ENCODE data around the gene ATP6V1F.

The ATP6V1F gene

GRCh38 chr7:128831178-128831993 is 31.3 kb upstream of the ATP6V1F start:
- Mint-ChIP-seq H3K4me3 (no peak overlapping the region), H3K36me3 (ENCODE audit: low read depth) (no peaks in the 10 kb centered on the region), H3K4me1 (ENCODE audit: low read depth) (peaks cover 2% of the 10 kb centered on the region), H3K27ac (no peak overlapping the region), H3K9me3 (no peaks in the 10 kb centered on the region), H3K27me3 (ENCODE audit: low read depth) (peaks cover 54% of the 10 kb centered on the region)
- no peak for DNase-seq (ENCODE audit: low spot score)

DNA sequence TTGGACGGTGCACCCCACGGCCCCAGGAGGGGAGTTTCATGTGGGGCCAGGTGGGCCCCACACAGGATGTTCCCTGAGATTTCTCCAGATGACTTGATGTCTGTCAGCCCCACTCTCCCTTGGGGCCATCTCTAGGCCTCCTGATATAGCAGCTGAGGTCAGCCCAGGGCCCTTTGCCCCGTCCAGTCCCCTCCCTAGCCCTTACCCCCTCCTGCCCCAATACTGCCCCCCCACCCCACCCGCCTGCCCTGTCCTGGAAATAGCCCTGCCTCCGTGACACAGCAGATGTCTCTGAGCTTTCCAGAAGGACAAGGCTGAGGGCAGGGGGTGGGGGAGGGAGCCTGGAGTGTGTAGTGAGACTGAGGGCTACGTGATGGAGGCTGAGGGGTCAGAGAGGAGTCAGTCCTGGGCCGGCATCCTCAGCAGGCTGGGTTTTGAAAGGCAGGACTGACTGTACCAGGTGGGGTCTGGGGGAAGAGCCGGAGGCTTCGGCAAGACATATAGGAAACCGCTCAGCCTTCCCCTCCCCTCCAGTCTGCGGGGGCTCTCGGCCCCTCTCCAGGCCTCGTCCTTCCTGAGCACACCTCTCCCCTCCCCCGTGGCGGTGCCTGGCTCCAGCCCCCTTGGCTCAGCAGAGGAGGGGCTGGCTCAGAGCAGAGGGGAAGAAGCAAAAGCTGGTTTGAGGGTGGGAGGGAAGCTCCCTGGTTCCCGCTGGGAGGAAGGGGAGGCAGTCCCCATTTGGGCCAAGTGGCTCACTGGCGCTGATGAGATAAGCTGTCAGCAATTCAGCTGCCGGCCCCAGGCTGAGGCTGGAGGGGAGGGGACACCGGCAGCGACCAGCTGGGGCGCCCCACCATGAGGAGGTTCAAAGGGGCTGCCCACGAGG is 30.4 kb upstream of the ATP6V1F start:
- Mint-ChIP-seq H3K27me3 (ENCODE audit: low read depth) (peaks cover 47% of the 10 kb centered on the region), H3K9me3 (no peaks in the 10 kb centered on the region)
- DNase-seq (ENCODE audit: low spot score) = no peak

DNA sequence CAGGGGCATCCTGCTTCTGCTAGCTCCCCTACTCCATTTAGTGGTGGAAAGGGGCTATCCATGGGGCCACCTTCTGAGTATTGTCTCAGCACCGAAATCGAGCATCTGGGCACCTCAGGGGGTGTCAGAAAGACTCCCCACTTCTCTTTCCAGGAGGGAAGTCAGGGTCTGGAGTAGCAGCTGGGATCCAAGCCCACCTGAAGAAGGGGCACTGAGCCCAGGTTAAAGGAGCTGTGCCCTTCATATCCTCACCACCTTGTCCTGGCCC is 29.8 kb upstream of the ATP6V1F start:
- Mint-ChIP-seq H3K27me3 (ENCODE audit: low read depth) (peaks cover 45% of the 10 kb centered on the region), H3K27ac (no peak overlapping the region), H3K9me3 (no peaks in the 10 kb centered on the region), H3K4me1 (ENCODE audit: low read depth) (peaks cover 2% of the 10 kb centered on the region), H3K36me3 (ENCODE audit: low read depth) (no peaks in the 10 kb centered on the region), H3K4me3 (no peak overlapping the region)
- no peak for DNase-seq (ENCODE audit: low spot score)

More for the DNA sequence above, 30.4 kb upstream of the ATP6V1F start:
- no peak overlapping the region for H3K27ac Mint-ChIP-seq
- no peaks in the 10 kb centered on the region for H3K36me3 Mint-ChIP-seq (ENCODE audit: low read depth)
- no peak overlapping the region for H3K4me3 Mint-ChIP-seq
- H3K4me1 Mint-ChIP-seq (ENCODE audit: low read depth) = peaks cover 2% of the 10 kb centered on the region

DNA sequence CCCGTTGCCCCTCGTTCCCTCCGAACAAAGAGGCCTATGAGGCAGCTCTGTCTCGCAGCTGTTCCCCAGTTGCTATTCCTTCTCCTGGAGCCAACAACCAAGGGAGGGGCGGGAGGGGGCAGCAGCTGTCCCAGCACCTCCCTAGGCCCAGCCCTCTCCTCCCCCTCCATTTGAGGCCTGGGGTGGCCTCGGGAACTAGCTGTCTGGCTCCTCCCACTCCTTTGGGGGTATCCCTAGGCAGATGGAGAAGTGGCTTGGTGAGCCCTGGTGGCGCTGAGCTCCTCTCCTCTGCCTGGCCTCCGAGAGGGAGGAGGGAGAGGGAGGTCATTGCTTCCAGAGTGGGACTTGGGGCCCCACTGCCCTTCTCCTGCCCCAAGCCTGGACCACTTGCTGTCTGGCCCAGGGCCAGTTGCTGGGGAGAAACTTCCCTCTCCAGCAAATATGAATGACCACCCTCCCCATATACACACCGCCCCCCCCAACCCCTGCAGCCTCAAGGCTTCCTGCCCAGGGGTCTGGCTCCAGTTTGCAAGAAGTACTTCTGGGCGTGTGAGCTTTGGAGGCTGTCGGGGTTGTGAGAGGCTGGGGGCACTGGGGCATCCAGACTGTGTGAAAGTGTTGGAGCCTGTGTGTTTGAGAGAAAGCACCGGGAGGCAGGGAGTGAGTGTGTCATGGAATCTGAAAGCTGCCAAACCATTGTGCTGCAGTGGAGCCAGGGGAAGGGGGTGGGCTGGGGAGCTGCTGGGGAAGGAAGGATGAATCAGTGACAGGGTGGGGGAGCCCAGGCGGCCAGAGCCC is 29.3 kb upstream of the ATP6V1F start:
- Mint-ChIP-seq H3K27me3 (ENCODE audit: low read depth) (peaks cover 42% of the 10 kb centered on the region), H3K4me1 (ENCODE audit: low read depth) (peaks cover 2% of the 10 kb centered on the region), H3K9me3 (no peaks in the 10 kb centered on the region), H3K27ac (no peak overlapping the region), H3K4me3 (no peak overlapping the region), H3K36me3 (ENCODE audit: low read depth) (no peaks in the 10 kb centered on the region)
- no peak for DNase-seq (ENCODE audit: low spot score)

GRCh38 chr7:128833946-128834325 is 28.7 kb upstream of the ATP6V1F start:
- Mint-ChIP-seq H3K4me1 (ENCODE audit: low read depth) (peaks cover 2% of the 10 kb centered on the region), H3K27me3 (ENCODE audit: low read depth) (peaks cover 37% of the 10 kb centered on the region), H3K4me3 (no peak overlapping the region), H3K27ac (no peak overlapping the region), H3K36me3 (ENCODE audit: low read depth) (no peaks in the 10 kb centered on the region), H3K9me3 (no peaks in the 10 kb centered on the region)
- DNase-seq (ENCODE audit: low spot score) = no peak

GRCh38 chr7:128835231-128835751 is 27.4 kb upstream of the ATP6V1F start:
- Mint-ChIP-seq H3K36me3 (ENCODE audit: low read depth) (no peaks in the 10 kb centered on the region), H3K27ac (no peak overlapping the region)

DNA sequence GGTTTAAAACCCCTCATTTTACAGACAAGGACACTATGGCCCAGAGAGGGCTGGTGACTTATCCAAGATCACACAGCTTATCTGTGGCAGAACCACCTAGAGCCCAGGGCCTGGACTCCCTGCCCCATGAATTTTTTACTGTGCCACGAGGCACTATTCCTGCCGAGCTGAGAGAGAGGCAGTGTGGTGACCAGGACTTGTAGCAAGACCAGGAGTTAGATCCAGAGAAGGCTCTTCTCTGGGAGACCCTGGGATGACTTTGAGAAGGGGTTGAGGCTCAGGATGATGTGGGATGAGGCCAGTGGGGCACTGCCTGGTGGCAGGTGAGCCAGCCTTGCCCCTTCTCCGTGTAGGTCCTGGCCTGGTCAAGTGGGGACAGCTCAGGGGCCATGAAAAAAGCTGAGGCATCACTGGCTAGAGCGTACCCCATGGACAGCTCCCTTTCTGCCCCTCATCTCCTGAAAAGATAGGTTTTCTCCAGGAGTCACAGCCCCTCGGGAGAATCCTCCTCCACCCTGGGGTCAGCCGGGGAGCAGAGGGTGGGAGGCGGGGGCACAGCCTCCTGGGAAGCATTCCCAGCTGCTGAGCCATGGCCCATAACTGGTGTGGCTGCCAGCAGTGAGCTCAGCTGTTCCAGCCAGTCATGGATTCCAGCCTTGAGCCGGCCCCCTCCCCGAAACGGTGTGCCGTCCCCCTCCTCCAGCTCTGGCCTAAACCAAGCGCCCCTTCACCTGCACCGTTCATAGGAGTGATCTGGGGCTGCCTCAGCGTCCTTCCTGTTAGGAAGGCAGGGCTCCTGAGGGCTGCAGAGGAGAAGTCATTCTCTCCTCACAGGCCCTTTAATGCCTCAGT is 26.6 kb upstream of the ATP6V1F start:
- no peak overlapping the region for H3K27ac Mint-ChIP-seq
- no peaks in the 10 kb centered on the region for H3K9me3 Mint-ChIP-seq
- H3K4me3 Mint-ChIP-seq = no peak overlapping the region
- H3K36me3 Mint-ChIP-seq (ENCODE audit: low read depth) = no peaks in the 10 kb centered on the region
- DNase-seq (ENCODE audit: low spot score) = no peak
- H3K4me1 Mint-ChIP-seq (ENCODE audit: low read depth) = no peaks in the 10 kb centered on the region
- H3K27me3 Mint-ChIP-seq (ENCODE audit: low read depth) = peaks cover 23% of the 10 kb centered on the region

More at GRCh38 chr7:128835231-128835751, 27.4 kb upstream of the ATP6V1F start:
- DNase-seq (ENCODE audit: low spot score) = no peak
- Mint-ChIP-seq H3K4me3 (no peak overlapping the region), H3K9me3 (no peaks in the 10 kb centered on the region), H3K27me3 (ENCODE audit: low read depth) (peaks cover 29% of the 10 kb centered on the region), H3K4me1 (ENCODE audit: low read depth) (no peaks in the 10 kb centered on the region)

DNA sequence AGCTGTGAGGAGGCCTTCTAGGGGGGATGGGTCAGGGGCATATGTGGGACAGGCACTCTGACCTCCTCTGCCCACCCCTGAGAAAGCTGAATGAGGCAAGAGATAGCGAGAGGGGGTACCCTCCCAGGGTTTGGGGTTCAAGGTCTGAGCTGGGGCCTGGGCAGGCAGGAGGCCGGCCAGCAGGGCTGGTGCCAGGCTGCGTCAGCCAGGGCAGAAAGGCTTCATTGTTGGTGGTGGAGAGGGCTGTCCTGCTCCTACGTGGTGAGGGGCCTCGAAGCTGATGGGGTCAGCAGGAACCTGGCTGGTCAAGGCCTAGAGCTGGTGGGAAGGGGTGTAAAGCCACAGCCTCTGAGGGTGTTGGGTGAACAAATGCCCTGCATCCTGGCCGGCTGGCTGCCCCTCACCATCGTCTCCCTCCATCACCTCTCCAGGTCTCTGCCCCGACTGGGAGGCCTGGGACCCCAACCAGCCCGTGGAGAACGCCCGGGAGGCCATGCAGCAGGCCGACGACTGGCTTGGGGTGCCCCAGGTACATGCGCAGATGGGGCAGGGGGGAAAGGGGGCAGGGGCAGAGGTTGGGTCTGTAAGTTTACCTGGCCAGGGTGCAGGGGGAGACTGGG is 25.8 kb upstream of the ATP6V1F start:
- H3K27me3 Mint-ChIP-seq (ENCODE audit: low read depth) = peaks cover 15% of the 10 kb centered on the region
- DNase-seq (ENCODE audit: low spot score) = no peak
- H3K27ac Mint-ChIP-seq = no peak overlapping the region
- H3K9me3 Mint-ChIP-seq = no peaks in the 10 kb centered on the region
- H3K4me1 Mint-ChIP-seq (ENCODE audit: low read depth) = no peaks in the 10 kb centered on the region
- no peaks in the 10 kb centered on the region for H3K36me3 Mint-ChIP-seq (ENCODE audit: low read depth)
- no peak overlapping the region for H3K4me3 Mint-ChIP-seq

GRCh38 chr7:128837521-128837921 is 25.1 kb upstream of the ATP6V1F start:
- Mint-ChIP-seq H3K27ac (no peak overlapping the region), H3K9me3 (no peaks in the 10 kb centered on the region), H3K4me1 (ENCODE audit: low read depth) (peaks cover 1% of the 10 kb centered on the region), H3K36me3 (ENCODE audit: low read depth) (no peaks in the 10 kb centered on the region), H3K27me3 (ENCODE audit: low read depth) (peaks cover 11% of the 10 kb centered on the region), H3K4me3 (no peak overlapping the region)
- DNase-seq (ENCODE audit: low spot score) = no peak

- H3K27ac Mint-ChIP-seq = no peak overlapping the region
- H3K4me1 Mint-ChIP-seq (ENCODE audit: low read depth) = peaks cover 1% of the 10 kb centered on the region
- H3K27me3 Mint-ChIP-seq (ENCODE audit: low read depth) = peaks cover 4% of the 10 kb centered on the region
- DNase-seq (ENCODE audit: low spot score) = no peak
- H3K4me3 Mint-ChIP-seq = no peak overlapping the region
- no peaks in the 10 kb centered on the region for H3K9me3 Mint-ChIP-seq
- no peaks in the 10 kb centered on the region for H3K36me3 Mint-ChIP-seq (ENCODE audit: low read depth)
These were observed 24.4 kb upstream of the ATP6V1F start for GRCh38 chr7:128838109-128838779.

- H3K27me3 Mint-ChIP-seq (ENCODE audit: low read depth) = peaks cover 3% of the 10 kb centered on the region
- no peaks in the 10 kb centered on the region for H3K9me3 Mint-ChIP-seq
- H3K27ac Mint-ChIP-seq = no peak overlapping the region
- H3K4me3 Mint-ChIP-seq = no peak overlapping the region
- no peak for DNase-seq (ENCODE audit: low spot score)
- no peaks in the 10 kb centered on the region for H3K36me3 Mint-ChIP-seq (ENCODE audit: low read depth)
- H3K4me1 Mint-ChIP-seq (ENCODE audit: low read depth) = peaks cover 1% of the 10 kb centered on the region
These were observed 23.5 kb upstream of the ATP6V1F start for GRCh38 chr7:128838981-128839731.

GRCh38 chr7:128839751-128840177 is 22.9 kb upstream of the ATP6V1F start:
- no peaks in the 10 kb centered on the region for H3K27me3 Mint-ChIP-seq (ENCODE audit: low read depth)

More at GRCh38 chr7:128839751-128840177, 22.9 kb upstream of the ATP6V1F start:
- no peak for DNase-seq (ENCODE audit: low spot score)
- no peaks in the 10 kb centered on the region for H3K9me3 Mint-ChIP-seq
- H3K4me3 Mint-ChIP-seq = no peak overlapping the region
- no peak overlapping the region for H3K27ac Mint-ChIP-seq
- no peaks in the 10 kb centered on the region for H3K36me3 Mint-ChIP-seq (ENCODE audit: low read depth)
- H3K4me1 Mint-ChIP-seq (ENCODE audit: low read depth) = peaks cover 1% of the 10 kb centered on the region
